Central memory CD4-positive, alpha-beta T cell (primary cell): ENCODE measurements around the gene PCDHB4.
"Not testable (repeated sequence)": the region's sequence is repeated elsewhere in the genome, so short reads cannot be mapped to it uniquely, and the experiment has no call there.

Experiments used
- DNase-seq: peaks from one replicate; pipeline ENCODE4 v3.0.0; 2022

Gene PCDHB4

GRCh38 chr5:141150224-141150992, 28.8 kb downstream of the PCDHB4 start:
- DNase-seq, result no peak

GRCh38 chr5:141150993-141151325, 29.3 kb downstream of the PCDHB4 start:
- DNase-seq, result no peak

- not testable (repeated sequence) for DNase-seq
Measured at GRCh38 chr5:141151632-141152031, 30.0 kb downstream of the PCDHB4 start.

GRCh38 chr5:141152096-141152495, 30.5 kb downstream of the PCDHB4 start:
- not testable (repeated sequence) for DNase-seq

GRCh38 chr5:141155540-141156374, 34.1 kb downstream of the PCDHB4 start:
- no peak for DNase-seq

GRCh38 chr5:141157356-141157755, 35.7 kb downstream of the PCDHB4 start:
- DNase-seq, result not testable (repeated sequence)

- not testable (repeated sequence) for DNase-seq
Measured at GRCh38 chr5:141157901-141158300, 36.3 kb downstream of the PCDHB4 start.

GRCh38 chr5:141172381-141173204, 51.0 kb downstream of the PCDHB4 start, which contains the start of gene PCDHB7:
PCDHB7 (plus strand) TSS chr5:141172644; CDS start chr5:141172836, 192 bp downstream.
- no peak for DNase-seq

- DNase-seq, result not testable (repeated sequence)
Measured at GRCh38 chr5:141174291-141175104, 52.9 kb downstream of the PCDHB4 start.
